HepG2 (cell line): Measurements from ENCODE around the gene ERCC5. TPM values are rescaled to one million over a fixed set of nuclear protein-coding genes. Genes with fewer than 3 reads are reported as not detected.

ENCODE experiments used
- EZH2 ChIP-seq: conservative IDR thresholded peaks from 2 replicates; pipeline ENCODE4 v1.6.1; 2012; ENCODE audit warnings: mild to moderate bottlenecking, low read depth, low read length, moderate library complexity
- HNF4G ChIP-seq, 2 experiments: sonication (generic) in 1 of 2; formaldehyde crosslinking in 1 of 2; IDR thresholded peaks; 2 replicates each; pipeline versions ENCODE4 v1.4.0 to v1.6.1; 2011 to 2020; ENCODE audit warnings: borderline replicate concordance in 2 of 2, low read depth in 2 of 2, mild to moderate bottlenecking in 2 of 2, low read length in 1 of 2, missing genetic modification reagents in 1 of 2, moderate library complexity in 1 of 2
- HOXA5 ChIP-seq: sonication (generic); formaldehyde crosslinking; IDR thresholded peaks from 2 replicates; pipeline ENCODE4 v1.4.0; 2020; ENCODE audit warnings: missing genetic modification reagents
- MXI1 ChIP-seq: IDR thresholded peaks from 3 replicates; pipeline ENCODE4 v1.6.1; 2012; ENCODE audit warnings: low read depth, low read length, inconsistent platforms, borderline replicate concordance
- PCBP2 ChIP-seq: fragments of 200-400 bp; formaldehyde crosslinking; optimal IDR thresholded peaks from 2 replicates; pipeline ENCODE3; 2018; ENCODE audit warnings: low read length, low read depth; ENCODE audit not compliant: poor library complexity, severe bottlenecking
- SIX1 ChIP-seq: sonication (generic); formaldehyde crosslinking; IDR thresholded peaks from 2 replicates; pipeline ENCODE4 v1.4.0; 2020; ENCODE audit warnings: missing genetic modification reagents, borderline replicate concordance
- SP1 ChIP-seq, 2 experiments: fragments of 450-650 bp in 1 of 2; sonication (generic) in 1 of 2; formaldehyde crosslinking in 1 of 2; IDR thresholded peaks; 2 replicates each; pipeline versions ENCODE4 v1.4.0 to v1.6.1; 2016 to 2020; ENCODE audit warnings: missing genetic modification reagents in 1 of 2
- ZFX ChIP-seq: sonication (generic); formaldehyde crosslinking; IDR thresholded peaks from 2 replicates; pipeline ENCODE4 v1.4.0; 2020; ENCODE audit warnings: mild to moderate bottlenecking, low read depth, missing genetic modification reagents, moderate library complexity
- ZNF432 ChIP-seq: sonication (generic); formaldehyde crosslinking; IDR thresholded peaks from 2 replicates; pipeline ENCODE4 v1.5.0; 2020; ENCODE audit warnings: missing genetic modification reagents, mild to moderate bottlenecking, borderline replicate concordance
- ZNF709 ChIP-seq: sonication (generic); formaldehyde crosslinking; IDR thresholded peaks from 2 replicates; pipeline ENCODE4 v1.5.0; 2020; ENCODE audit warnings: mild to moderate bottlenecking, missing genetic modification reagents
- polyA plus RNA-seq, 8 experiments: library from polyadenylated mRNA; depleted of rRNA in 3 of 8; stranded (reverse) in 7 of 8; unstranded in 1 of 8; fragments of >200 nt; fragmentation: Illumina TruSeq in 4 of 8; extraction: Trizol in 4 of 8; gene quantifications; 2 replicates each; pipeline versions ENCODE4 v1.2.1 to v1.2.3, GENCODE V29; 2011 to 2016; ENCODE audit warnings: low read depth in 4 of 8, missing spikeins in 1 of 8, mixed read lengths in 1 of 8; ENCODE audit not compliant: insufficient read depth in 1 of 8
- total RNA-seq, 5 experiments: library from RNA; depleted of rRNA; stranded (reverse); fragments of >200 nt; fragmentation: Illumina TruSeq; extraction: Trizol; gene quantifications; 2 replicates each; pipeline ENCODE4 v1.2.3, GENCODE V29; 2016; ENCODE audit warnings: low read depth in 1 of 5
- TF ChIP-seq, protein P1 (sequence below): sonication (generic); formaldehyde crosslinking; IDR thresholded peaks from 2 replicates; pipeline ENCODE4 v1.5.0; 2020; ENCODE audit warnings: mild to moderate bottlenecking, missing genetic modification reagents, borderline replicate concordance
- TF ChIP-seq, protein P2 (sequence below): sonication (generic); formaldehyde crosslinking; IDR thresholded peaks from 2 replicates; pipeline ENCODE4 v1.4.0; 2020; ENCODE audit warnings: missing genetic modification reagents
- TF ChIP-seq, protein P3 (sequence below): sonication (generic); formaldehyde crosslinking; conservative IDR thresholded peaks from 2 replicates; pipeline ENCODE4 v1.4.0; 2020; ENCODE audit warnings: missing genetic modification reagents

Gene ERCC5
- total and polyA plus RNA-seq, 2 of the 13 experiments (the other 11 are each of a cell fraction or from before 2014, with no cell fraction given) = 12.9 to 35.5 TPM

DNA sequence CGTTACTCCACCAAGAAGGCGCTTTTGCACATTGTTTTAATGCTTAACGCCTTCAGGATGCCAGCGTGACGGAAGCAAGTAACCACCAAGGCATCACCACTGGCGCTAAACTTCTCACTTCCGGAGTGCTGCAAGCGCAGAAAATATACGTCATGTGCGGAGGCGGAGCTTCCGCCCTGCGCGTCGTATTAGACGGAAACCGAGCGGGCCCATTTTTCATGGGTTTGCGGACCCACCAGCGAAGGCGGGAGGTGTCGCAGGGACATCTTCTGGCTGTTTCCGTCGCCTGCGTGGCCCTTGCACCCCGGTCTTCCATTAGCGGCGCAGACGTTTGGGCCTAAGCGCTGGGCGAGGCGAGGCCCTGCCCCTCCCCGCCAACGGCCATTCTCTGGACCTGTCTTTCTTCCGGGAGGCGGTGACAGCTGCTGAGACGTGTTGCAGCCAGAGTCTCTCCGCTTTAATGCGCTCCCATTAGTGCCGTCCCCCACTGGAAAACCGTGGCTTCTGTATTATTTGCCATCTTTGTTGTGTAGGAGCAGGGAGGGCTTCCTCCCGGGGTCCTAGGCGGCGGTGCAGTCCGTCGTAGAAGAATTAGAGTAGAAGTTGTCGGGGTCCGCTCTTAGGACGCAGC is at the start of gene ERCC5 (continued):
- TF ChIP-seq, protein P1, sequence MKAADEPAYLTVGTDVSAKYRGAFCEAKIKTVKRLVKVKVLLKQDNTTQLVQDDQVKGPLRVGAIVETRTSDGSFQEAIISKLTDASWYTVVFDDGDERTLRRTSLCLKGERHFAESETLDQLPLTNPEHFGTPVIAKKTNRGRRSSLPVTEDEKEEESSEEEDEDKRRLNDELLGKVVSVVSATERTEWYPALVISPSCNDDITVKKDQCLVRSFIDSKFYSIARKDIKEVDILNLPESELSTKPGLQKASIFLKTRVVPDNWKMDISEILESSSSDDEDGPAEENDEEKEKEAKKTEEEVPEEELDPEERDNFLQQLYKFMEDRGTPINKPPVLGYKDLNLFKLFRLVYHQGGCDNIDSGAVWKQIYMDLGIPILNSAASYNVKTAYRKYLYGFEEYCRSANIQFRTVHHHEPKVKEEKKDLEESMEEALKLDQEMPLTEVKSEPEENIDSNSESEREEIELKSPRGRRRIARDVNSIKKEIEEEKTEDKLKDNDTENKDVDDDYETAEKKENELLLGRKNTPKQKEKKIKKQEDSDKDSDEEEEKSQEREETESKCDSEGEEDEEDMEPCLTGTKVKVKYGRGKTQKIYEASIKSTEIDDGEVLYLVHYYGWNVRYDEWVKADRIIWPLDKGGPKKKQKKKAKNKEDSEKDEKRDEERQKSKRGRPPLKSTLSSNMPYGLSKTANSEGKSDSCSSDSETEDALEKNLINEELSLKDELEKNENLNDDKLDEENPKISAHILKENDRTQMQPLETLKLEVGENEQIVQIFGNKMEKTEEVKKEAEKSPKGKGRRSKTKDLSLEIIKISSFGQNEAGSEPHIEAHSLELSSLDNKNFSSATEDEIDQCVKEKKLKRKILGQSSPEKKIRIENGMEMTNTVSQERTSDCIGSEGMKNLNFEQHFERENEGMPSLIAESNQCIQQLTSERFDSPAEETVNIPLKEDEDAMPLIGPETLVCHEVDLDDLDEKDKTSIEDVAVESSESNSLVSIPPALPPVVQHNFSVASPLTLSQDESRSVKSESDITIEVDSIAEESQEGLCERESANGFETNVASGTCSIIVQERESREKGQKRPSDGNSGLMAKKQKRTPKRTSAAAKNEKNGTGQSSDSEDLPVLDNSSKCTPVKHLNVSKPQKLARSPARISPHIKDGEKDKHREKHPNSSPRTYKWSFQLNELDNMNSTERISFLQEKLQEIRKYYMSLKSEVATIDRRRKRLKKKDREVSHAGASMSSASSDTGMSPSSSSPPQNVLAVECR = peak; percentile 98
- TF ChIP-seq, protein P2, sequence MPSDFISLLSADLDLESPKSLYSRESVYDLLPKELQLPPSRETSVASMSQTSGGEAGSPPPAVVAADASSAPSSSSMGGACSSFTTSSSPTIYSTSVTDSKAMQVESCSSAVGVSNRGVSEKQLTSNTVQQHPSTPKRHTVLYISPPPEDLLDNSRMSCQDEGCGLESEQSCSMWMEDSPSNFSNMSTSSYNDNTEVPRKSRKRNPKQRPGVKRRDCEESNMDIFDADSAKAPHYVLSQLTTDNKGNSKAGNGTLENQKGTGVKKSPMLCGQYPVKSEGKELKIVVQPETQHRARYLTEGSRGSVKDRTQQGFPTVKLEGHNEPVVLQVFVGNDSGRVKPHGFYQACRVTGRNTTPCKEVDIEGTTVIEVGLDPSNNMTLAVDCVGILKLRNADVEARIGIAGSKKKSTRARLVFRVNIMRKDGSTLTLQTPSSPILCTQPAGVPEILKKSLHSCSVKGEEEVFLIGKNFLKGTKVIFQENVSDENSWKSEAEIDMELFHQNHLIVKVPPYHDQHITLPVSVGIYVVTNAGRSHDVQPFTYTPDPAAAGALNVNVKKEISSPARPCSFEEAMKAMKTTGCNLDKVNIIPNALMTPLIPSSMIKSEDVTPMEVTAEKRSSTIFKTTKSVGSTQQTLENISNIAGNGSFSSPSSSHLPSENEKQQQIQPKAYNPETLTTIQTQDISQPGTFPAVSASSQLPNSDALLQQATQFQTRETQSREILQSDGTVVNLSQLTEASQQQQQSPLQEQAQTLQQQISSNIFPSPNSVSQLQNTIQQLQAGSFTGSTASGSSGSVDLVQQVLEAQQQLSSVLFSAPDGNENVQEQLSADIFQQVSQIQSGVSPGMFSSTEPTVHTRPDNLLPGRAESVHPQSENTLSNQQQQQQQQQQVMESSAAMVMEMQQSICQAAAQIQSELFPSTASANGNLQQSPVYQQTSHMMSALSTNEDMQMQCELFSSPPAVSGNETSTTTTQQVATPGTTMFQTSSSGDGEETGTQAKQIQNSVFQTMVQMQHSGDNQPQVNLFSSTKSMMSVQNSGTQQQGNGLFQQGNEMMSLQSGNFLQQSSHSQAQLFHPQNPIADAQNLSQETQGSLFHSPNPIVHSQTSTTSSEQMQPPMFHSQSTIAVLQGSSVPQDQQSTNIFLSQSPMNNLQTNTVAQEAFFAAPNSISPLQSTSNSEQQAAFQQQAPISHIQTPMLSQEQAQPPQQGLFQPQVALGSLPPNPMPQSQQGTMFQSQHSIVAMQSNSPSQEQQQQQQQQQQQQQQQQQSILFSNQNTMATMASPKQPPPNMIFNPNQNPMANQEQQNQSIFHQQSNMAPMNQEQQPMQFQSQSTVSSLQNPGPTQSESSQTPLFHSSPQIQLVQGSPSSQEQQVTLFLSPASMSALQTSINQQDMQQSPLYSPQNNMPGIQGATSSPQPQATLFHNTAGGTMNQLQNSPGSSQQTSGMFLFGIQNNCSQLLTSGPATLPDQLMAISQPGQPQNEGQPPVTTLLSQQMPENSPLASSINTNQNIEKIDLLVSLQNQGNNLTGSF (CRISPR knock-in tag) = peak; percentile 53; the same call in 1 of the 2 replicates
- 0 out of 2 replicates have a peak, but pooled peaks have one; percentile 34 for TF ChIP-seq SIX1 (CRISPR knock-in tag)
- TF ChIP-seq ZFX (CRISPR knock-in tag) = peak; percentile 97
- no peak for TF ChIP-seq EZH2
- peak; percentile 92; the same call in 1 of the 2 replicates for TF ChIP-seq HOXA5 (CRISPR knock-in tag)
- peak; percentile 88; the same call in 1 of the 3 replicates for TF ChIP-seq MXI1
- TF ChIP-seq ZNF432 (CRISPR knock-in tag) = no peak
- TF ChIP-seq PCBP2 = no peak
- TF ChIP-seq SP1 (IDR thresholded peaks at IDR 0.05) = no peak
- peak; percentile 91 for TF ChIP-seq SP1 (CRISPR knock-in tag; IDR thresholded peaks at IDR 0.05)
- TF ChIP-seq HNF4G (IDR thresholded peaks at IDR 0.05; ENCODE audit: borderline replicate concordance, low read depth, low read length) = peak; percentile 43; the same call in 1 of the 2 replicates
- peak; percentile 69; the same call in 1 of the 2 replicates for TF ChIP-seq HNF4G (CRISPR knock-in tag; IDR thresholded peaks at IDR 0.05; ENCODE audit: borderline replicate concordance, low read depth)
- no peak for TF ChIP-seq ZNF709 (CRISPR knock-in tag)
- TF ChIP-seq, protein P3, sequence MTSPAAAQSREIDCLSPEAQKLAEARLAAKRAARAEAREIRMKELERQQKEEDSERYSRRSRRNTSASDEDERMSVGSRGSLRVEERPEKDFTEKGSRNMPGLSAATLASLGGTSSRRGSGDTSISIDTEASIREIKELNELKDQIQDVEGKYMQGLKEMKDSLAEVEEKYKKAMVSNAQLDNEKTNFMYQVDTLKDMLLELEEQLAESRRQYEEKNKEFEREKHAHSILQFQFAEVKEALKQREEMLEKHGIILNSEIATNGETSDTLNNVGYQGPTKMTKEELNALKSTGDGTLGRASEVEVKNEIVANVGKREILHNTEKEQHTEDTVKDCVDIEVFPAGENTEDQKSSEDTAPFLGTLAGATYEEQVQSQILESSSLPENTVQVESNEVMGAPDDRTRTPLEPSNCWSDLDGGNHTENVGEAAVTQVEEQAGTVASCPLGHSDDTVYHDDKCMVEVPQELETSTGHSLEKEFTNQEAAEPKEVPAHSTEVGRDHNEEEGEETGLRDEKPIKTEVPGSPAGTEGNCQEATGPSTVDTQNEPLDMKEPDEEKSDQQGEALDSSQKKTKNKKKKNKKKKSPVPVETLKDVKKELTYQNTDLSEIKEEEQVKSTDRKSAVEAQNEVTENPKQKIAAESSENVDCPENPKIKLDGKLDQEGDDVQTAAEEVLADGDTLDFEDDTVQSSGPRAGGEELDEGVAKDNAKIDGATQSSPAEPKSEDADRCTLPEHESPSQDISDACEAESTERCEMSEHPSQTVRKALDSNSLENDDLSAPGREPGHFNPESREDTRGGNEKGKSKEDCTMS (CRISPR knock-in tag) = no peak
